K562 (cell line): ENCODE results near the gene DTNA. TPM values are rescaled to one million over a fixed set of nuclear protein-coding genes. Genes with fewer than 3 reads are reported as not detected.

ENCODE experiments used
- ATAC-seq: fragments of 200-7000 bp; cut with Tn5 transposase; 3 replicates; pipeline ENCODE4 v1.9.1; 2020; ENCODE audit warnings: moderate library complexity
- BruUV-seq: library from RNA; stranded (reverse); fragments of 400-500 nt; replicated peaks from 2 replicates; lab custom pipeline; 2021; lab: Mats Ljungman, UMichigan
- CTCF ChIA-PET: fragments of 300-600 bp; formaldehyde crosslinking; extraction: SDS; loops from one replicate; lab custom pipeline; 2021; ENCODE audit warnings: low intra/inter-chr PET ratio; lab: Yijun Ruan, JAX
- POLR2A ChIA-PET: fragments of 300-600, 350-650 bp; sonication (Branson Sonifier 250); formaldehyde crosslinking; extraction: SDS; loops from one replicate; lab custom pipeline; 2021; ENCODE audit warnings: antibody characterized with exemption, inconsistent platforms; lab: Yijun Ruan, JAX
- DNase-seq, 4 experiments: peaks; one replicate each; pipeline versions ENCODE4 v3.0.0 to v3.0.0-alpha.2; 2011 to 2018; ENCODE audit warnings: low spot score in 3 of 4, mixed read lengths in 3 of 4; ENCODE audit errors: extremely low read depth in 1 of 4
- FAIRE-seq: peaks from 2 replicates; lab custom pipeline; 2011; peaks lifted over from hg19 to GRCh38; lab: Jason Lieb, UNC
- H2AFZ ChIP-seq: 2 replicates; pipeline ENCODE4 v1.6.0; 2011; ENCODE audit warnings: low read depth, low read length, control low read depth, inconsistent platforms
- H3K27ac ChIP-seq: fragments of 200-600 bp; 3 replicates; pipeline ENCODE4 v1.8.0; 2011; ENCODE audit warnings: low read depth, mild to moderate bottlenecking, control low read depth, inconsistent platforms, low read length, moderate library complexity, mixed read lengths; ENCODE audit errors: extremely low read depth
- H3K27me3 ChIP-seq, 2 experiments: fragments of 300-600 bp in 1 of 2; 2 replicates in 1 of 2; 3 replicates in 1 of 2; pipeline versions ENCODE4 v1.6.0 to v1.8.0; 2011; ENCODE audit warnings: inconsistent platforms in 2 of 2, low read length in 2 of 2, mild to moderate bottlenecking in 1 of 2, mixed read lengths in 1 of 2, moderate library complexity in 1 of 2; ENCODE audit not compliant: control insufficient read depth in 2 of 2, insufficient read depth in 2 of 2
- H3K36me3 ChIP-seq: fragments of 300-600 bp; 3 replicates; pipeline ENCODE4 v1.8.0; 2011; ENCODE audit warnings: mild to moderate bottlenecking, low read length, inconsistent platforms; ENCODE audit not compliant: control insufficient read depth, insufficient read depth
- H3K4me1 ChIP-seq, 2 experiments: fragments of 200-600 bp in 1 of 2; replicated peaks in 1 of 2; 2 replicates in 1 of 2; 3 replicates in 1 of 2; pipeline versions ENCODE4 v1.5.1 to v1.8.0; 2011; ENCODE audit warnings: inconsistent platforms in 2 of 2, low read length in 2 of 2, mild to moderate bottlenecking in 1 of 2, mixed read lengths in 1 of 2, moderate library complexity in 1 of 2; ENCODE audit not compliant: control insufficient read depth in 2 of 2, insufficient read depth in 2 of 2
- H3K4me2 ChIP-seq: 2 replicates; pipeline ENCODE4 v1.6.1; 2011; ENCODE audit warnings: low read length, control low read depth, inconsistent platforms, mixed read lengths; ENCODE audit not compliant: insufficient read depth
- H3K4me3 ChIP-seq: fragments of 200-600 bp; sonication (generic), shearing (Covaris generic); 2 replicates; pipeline ENCODE4 v1.5.1; 2016; ENCODE audit warnings: control low read depth, inconsistent platforms
- H3K79me2 ChIP-seq: fragments of 200-600 bp; 3 replicates; pipeline ENCODE4 v1.8.0; 2011; ENCODE audit warnings: low read length, inconsistent platforms; ENCODE audit not compliant: control insufficient read depth, insufficient read depth
- H3K9ac ChIP-seq, 2 experiments: 2 replicates each; pipeline versions ENCODE4 v1.6.0 to v1.6.1; 2011; ENCODE audit warnings: low read depth in 2 of 2, low read length in 2 of 2, control low read depth in 1 of 2, inconsistent platforms in 1 of 2, mild to moderate bottlenecking in 1 of 2, mixed read lengths in 1 of 2; ENCODE audit not compliant: insufficient read depth in 1 of 2
- H3K9me1 ChIP-seq: one replicate; pipeline ENCODE4 v1.6.0; 2011; ENCODE audit warnings: inconsistent platforms, mild to moderate bottlenecking, low read length, moderate library complexity; ENCODE audit not compliant: control insufficient read depth, insufficient read depth
- H3K9me3 ChIP-seq: replicated peaks from 2 replicates; pipeline ENCODE4 v1.5.1; 2011; ENCODE audit warnings: low read depth, low read length, inconsistent platforms; ENCODE audit not compliant: control insufficient read depth, insufficient read depth
- H4K20me1 ChIP-seq: replicated peaks from 2 replicates; pipeline ENCODE4 v1.6.1; 2011; ENCODE audit warnings: low read length, inconsistent platforms, mixed read lengths; ENCODE audit not compliant: control insufficient read depth, insufficient read depth
- BRF1 ChIP-seq: IDR thresholded peaks from 3 replicates; pipeline ENCODE4 v1.6.1; 2011; ENCODE audit warnings: borderline replicate concordance, mild to moderate bottlenecking; ENCODE audit not compliant: insufficient read length; ENCODE audit errors: extremely low read depth
- CCAR2 ChIP-seq: fragments of 200-400 bp; formaldehyde crosslinking; IDR thresholded peaks from 2 replicates; pipeline ENCODE4 v1.6.1; 2017; ENCODE audit warnings: mild to moderate bottlenecking, low read depth, low read length
- CCNT2 ChIP-seq: IDR thresholded peaks from 2 replicates; pipeline ENCODE4 v1.6.1; 2011; ENCODE audit warnings: borderline replicate concordance, low read depth, mild to moderate bottlenecking, moderate library complexity, mixed read lengths, low read length; ENCODE audit not compliant: insufficient read length; ENCODE audit errors: extremely low read depth
- CHCHD3 ChIP-seq: fragments of 250-450 bp; sonication (Bioruptor Pico); IDR thresholded peaks from 2 replicates; pipeline ENCODE4 v2.1.2; 2022; ENCODE audit warnings: mild to moderate bottlenecking
- FUS ChIP-seq: fragments of 200-400 bp; formaldehyde crosslinking; optimal IDR thresholded peaks from 2 replicates; pipeline ENCODE3; 2017; ENCODE audit warnings: low read depth, low read length
- MAFK ChIP-seq: IDR thresholded peaks from 2 replicates; pipeline ENCODE4 v1.6.1; 2011; ENCODE audit warnings: low read length, improper control_type of control experiment
- MEF2D ChIP-seq: conservative IDR thresholded peaks from 2 replicates; pipeline ENCODE4 v1.6.1; 2016; ENCODE audit warnings: low read depth, missing genetic modification characterization, missing compliant biosample characterization
- PPARD ChIP-seq: fragments of 250-450 bp; sonication (Bioruptor Pico); IDR thresholded peaks from 2 replicates; pipeline ENCODE4 v1.8.0; 2022; ENCODE audit warnings: inconsistent platforms, mild to moderate bottlenecking, moderate library complexity
- SRF ChIP-seq, 2 experiments: fragments of 250-450, 450-650 bp in 1 of 2; sonication (Bioruptor Pico) in 1 of 2; sonication (generic) in 1 of 2; formaldehyde crosslinking; IDR thresholded peaks; 2 replicates each; pipeline versions ENCODE4 v1.5.0 to v1.5.1; 2020 to 2022; ENCODE audit warnings: mild to moderate bottlenecking in 1 of 2, missing genetic modification reagents in 1 of 2
- TCF7L2 ChIP-seq: fragments of 150-350 bp; IDR thresholded peaks from 2 replicates; pipeline ENCODE4 v1.6.1; 2016; ENCODE audit warnings: low read depth, mild to moderate bottlenecking, low read length, moderate library complexity
- TRIM24 ChIP-seq, 2 experiments: fragments of 450-650 bp; IDR thresholded peaks; 2 replicates each; pipeline ENCODE4 v1.6.1; 2016
- ZC3H4 ChIP-seq: sonication (generic); formaldehyde crosslinking; IDR thresholded peaks from 2 replicates; pipeline ENCODE4 v1.9.0; 2021; ENCODE audit warnings: missing genetic modification reagents, borderline replicate concordance
- ZKSCAN3 ChIP-seq: fragments of 250-450 bp; sonication (Bioruptor Pico); IDR thresholded peaks from 2 replicates; pipeline ENCODE4 v1.4.0; 2020
- ZNF444 ChIP-seq: fragments of 250-450 bp; sonication (Bioruptor Pico); IDR thresholded peaks from 2 replicates; pipeline ENCODE4 v1.4.0; 2020; ENCODE audit warnings: mild to moderate bottlenecking, moderate library complexity
- WGBS: fragments of 100-300 bp; shearing (Covaris generic); methylation state at CpG from one replicate; pipeline ENCODE4 v1.1.6; 2016; ENCODE audit warnings: low coverage, mixed read lengths; ENCODE audit not compliant: insufficient coverage; ENCODE audit errors: missing lambda C conversion rate; 5-methylcytosine and 5-hydroxymethylcytosine counted together
- in situ Hi-C: fragments of 300-500 bp; cut with MboI; formaldehyde crosslinking; loops from 4 replicates; pipeline ENCODE4 v1.15.0; 2018; ENCODE audit warnings: inconsistent platforms, mixed read lengths
- intact Hi-C: fragments of 100-400 bp; cut with micrococcal nuclease; formaldehyde crosslinking; loops from 2 replicates; pipeline ENCODE4 v1.14.2; 2022
- polyA plus RNA-seq, 8 experiments: library from polyadenylated mRNA; depleted of rRNA in 4 of 8; stranded (reverse) in 5 of 8; unstranded in 3 of 8; fragments of >200 nt; fragmentation: Nextera tagmentation in 2 of 8; fragmentation: Illumina TruSeq in 1 of 8; extraction: Ambion mirVana in 2 of 8; extraction: Trizol in 1 of 8; gene quantifications; 2 replicates each; pipeline versions ENCODE4 v1.2.1 to v1.2.3, GENCODE V29; 2011 to 2014; ENCODE audit warnings: inconsistent platforms in 1 of 8, missing spikeins in 1 of 8
- total RNA-seq, 7 experiments: library from RNA; depleted of rRNA in 6 of 7; stranded (reverse); fragments of >200 nt in 6 of 7; fragmentation: Illumina TruSeq in 2 of 7; extraction: Trizol in 2 of 7; gene quantifications; 2 replicates each; pipeline versions ENCODE4 v1.2.1 to v1.2.3, GENCODE V29; 2011 to 2021; ENCODE audit warnings: low replicate concordance in 1 of 7
- TF ChIP-seq, protein P1 (sequence below): IDR thresholded peaks from 3 replicates; pipeline ENCODE4 v1.6.1; 2011; ENCODE audit warnings: borderline replicate concordance, mild to moderate bottlenecking, moderate library complexity; ENCODE audit not compliant: insufficient read length; ENCODE audit errors: extremely low read depth
- TF ChIP-seq, protein P2 (sequence below): sonication (generic); formaldehyde crosslinking; IDR thresholded peaks from 2 replicates; pipeline ENCODE4 v1.5.0; 2020; ENCODE audit warnings: missing genetic modification reagents

Gene DTNA
- total and polyA plus RNA-seq, 9 of the 15 experiments (the other 6 are each of a cell fraction or from before 2014, with no cell fraction given): 0.07 to 2.4 (median 0.22) TPM; not detected in 2

DNA sequence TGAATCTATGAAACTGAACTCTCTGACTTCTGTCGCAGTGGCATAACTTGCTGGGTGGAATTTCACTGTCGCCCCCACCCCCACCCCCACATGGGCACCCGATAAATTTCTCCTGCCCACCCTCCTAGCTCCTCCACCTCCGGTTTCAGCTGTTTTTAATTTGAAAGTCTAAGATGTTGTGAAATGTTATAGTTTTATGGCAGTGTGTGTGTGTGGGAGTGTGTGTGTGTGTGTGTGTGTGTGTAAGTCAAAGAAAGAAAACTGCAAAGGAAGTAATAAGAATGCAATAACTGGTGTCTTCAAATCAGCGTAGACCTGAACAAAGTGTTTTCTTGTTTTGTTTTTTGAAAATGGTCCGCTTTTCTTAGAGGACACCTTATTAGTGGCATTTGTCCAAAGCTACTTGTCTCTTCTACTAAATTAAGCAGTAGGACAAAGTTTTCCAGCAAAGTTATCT lies 388 bp downstream of the DTNA start:
- H3K79me2 ChIP-seq: no peaks in the 10 kb centered on the region
- TF ChIP-seq TRIM24 (IDR thresholded peaks at IDR 0.05) (no peak), BRF1 (no peak), SRF (CRISPR knock-in tag; IDR thresholded peaks at IDR 0.05) (no peak), FUS (no peak), ZC3H4 (CRISPR knock-in tag) (no peak), ZNF444 (CRISPR knock-in tag) (no peak), TCF7L2 (no peak), CCAR2 (no peak), MAFK (no peak), ZKSCAN3 (no peak), PPARD (CRISPR knock-in tag) (no peak), CCNT2 (no peak), MEF2D (tag) (no peak), CHCHD3 (CRISPR knock-in tag) (no peak)
- TF ChIP-seq, protein P1, sequence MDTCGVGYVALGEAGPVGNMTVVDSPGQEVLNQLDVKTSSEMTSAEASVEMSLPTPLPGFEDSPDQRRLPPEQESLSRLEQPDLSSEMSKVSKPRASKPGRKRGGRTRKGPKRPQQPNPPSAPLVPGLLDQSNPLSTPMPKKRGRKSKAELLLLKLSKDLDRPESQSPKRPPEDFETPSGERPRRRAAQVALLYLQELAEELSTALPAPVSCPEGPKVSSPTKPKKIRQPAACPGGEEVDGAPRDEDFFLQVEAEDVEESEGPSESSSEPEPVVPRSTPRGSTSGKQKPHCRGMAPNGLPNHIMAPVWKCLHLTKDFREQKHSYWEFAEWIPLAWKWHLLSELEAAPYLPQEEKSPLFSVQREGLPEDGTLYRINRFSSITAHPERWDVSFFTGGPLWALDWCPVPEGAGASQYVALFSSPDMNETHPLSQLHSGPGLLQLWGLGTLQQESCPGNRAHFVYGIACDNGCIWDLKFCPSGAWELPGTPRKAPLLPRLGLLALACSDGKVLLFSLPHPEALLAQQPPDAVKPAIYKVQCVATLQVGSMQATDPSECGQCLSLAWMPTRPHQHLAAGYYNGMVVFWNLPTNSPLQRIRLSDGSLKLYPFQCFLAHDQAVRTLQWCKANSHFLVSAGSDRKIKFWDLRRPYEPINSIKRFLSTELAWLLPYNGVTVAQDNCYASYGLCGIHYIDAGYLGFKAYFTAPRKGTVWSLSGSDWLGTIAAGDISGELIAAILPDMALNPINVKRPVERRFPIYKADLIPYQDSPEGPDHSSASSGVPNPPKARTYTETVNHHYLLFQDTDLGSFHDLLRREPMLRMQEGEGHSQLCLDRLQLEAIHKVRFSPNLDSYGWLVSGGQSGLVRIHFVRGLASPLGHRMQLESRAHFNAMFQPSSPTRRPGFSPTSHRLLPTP: no peak
- TF ChIP-seq, protein P2, sequence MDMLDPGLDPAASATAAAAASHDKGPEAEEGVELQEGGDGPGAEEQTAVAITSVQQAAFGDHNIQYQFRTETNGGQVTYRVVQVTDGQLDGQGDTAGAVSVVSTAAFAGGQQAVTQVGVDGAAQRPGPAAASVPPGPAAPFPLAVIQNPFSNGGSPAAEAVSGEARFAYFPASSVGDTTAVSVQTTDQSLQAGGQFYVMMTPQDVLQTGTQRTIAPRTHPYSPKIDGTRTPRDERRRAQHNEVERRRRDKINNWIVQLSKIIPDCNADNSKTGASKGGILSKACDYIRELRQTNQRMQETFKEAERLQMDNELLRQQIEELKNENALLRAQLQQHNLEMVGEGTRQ: no peak
- no peak overlapping the region for H2AFZ ChIP-seq
- ATAC-seq: no peak
- H3K27ac ChIP-seq: no peak overlapping the region
- no peak overlapping the region for H3K9ac ChIP-seq
- no peak overlapping the region for H3K4me2 ChIP-seq
- H3K36me3 ChIP-seq: no peaks in the 10 kb centered on the region
- in situ Hi-C loops: no loop called here
- CTCF ChIA-PET: interaction anchor here (0.6 kb wide), 1 partner anchor 21 kb away, joined by 3 read pairs; no protein-coding TSS in a partner anchor
- H3K9me1 ChIP-seq: no peaks in the 10 kb centered on the region
- WGBS: 1% methylated on average over 6 of the region's 6 CpGs
- no peak for FAIRE-seq
- H3K27me3 ChIP-seq: no peaks in the 10 kb centered on the region
- H3K9me3 ChIP-seq: no peaks in the 10 kb centered on the region
- no peaks in the 10 kb centered on the region for H3K4me1 ChIP-seq
- no peak overlapping the region for H3K4me3 ChIP-seq
- no TSS peak for BruUV-seq
- POLR2A ChIA-PET: no interaction called here
- DNase-seq: no peak
- intact Hi-C loops: no loop called here
- no peaks in the 10 kb centered on the region for H4K20me1 ChIP-seq
